GM12875 (cell line): ENCODE data around the gene ARL14EPL.
A peak's percentile ranks its signal among the peaks of the same experiment; 100 is the strongest.

Source experiments
- H3K4me3 ChIP-seq: one replicate; pipeline ENCODE4 v1.5.1; 2011; ENCODE audit warnings: low read depth, low read length, control low read depth
- CTCF ChIP-seq: IDR thresholded peaks from 2 replicates; pipeline ENCODE4 v1.5.1; 2011; ENCODE audit warnings: low read depth, mild to moderate bottlenecking, control low read depth, inconsistent platforms, low read length, moderate library complexity, borderline replicate concordance; ENCODE audit not compliant: insufficient read depth

Gene ARL14EPL

DNA sequence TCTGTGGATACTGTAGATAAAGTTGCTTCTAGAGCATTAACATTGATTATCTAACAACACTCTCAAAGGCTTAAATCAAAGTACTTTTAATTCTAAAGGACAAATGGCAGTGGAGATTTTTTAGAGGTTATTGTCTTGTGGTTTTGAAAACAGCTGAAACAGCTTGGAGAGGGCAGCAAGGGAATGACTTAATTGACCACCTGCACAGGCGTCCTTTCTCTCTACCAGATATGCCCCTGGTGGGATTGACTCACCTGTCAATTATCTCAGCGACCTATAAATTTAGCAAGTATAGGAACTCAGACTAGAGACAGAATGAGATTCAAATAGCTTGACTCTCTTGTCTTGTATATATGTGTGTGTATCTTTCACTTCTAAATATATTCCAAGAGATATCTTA is 13.5 kb downstream of the ARL14EPL start:
- TF ChIP-seq CTCF, result no peak
- H3K4me3 ChIP-seq, result no peak overlapping the region

DNA sequence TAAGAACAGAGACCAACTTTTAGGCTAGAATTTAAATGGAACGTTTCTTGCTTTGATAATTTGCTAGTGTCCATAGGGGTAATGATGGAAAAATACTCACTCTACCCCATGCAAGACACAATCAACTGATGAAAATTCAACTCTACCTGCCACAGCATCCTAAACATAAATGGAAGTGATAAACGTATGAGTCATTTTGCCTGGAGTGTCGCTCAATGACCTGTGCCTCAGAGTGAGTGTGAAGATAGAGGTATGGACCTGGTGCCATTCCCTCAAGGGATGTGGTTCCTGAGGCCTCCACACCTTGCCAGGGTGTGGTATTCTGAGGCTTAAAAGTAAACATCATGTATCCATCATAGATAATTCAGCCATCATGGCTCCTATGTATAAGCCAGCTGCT is 14.0 kb downstream of the ARL14EPL start:
- TF ChIP-seq CTCF, result no peak
- no peak overlapping the region for H3K4me3 ChIP-seq

- no peak overlapping the region for H3K4me3 ChIP-seq
- TF ChIP-seq CTCF, result no peak
These were observed 14.6 kb downstream of the ARL14EPL start for GRCh38 chr5:116046823-116047222.

- no peak for TF ChIP-seq CTCF
- no peak overlapping the region for H3K4me3 ChIP-seq
These were observed 26.2 kb downstream of the ARL14EPL start for GRCh38 chr5:116058346-116058936.

DNA sequence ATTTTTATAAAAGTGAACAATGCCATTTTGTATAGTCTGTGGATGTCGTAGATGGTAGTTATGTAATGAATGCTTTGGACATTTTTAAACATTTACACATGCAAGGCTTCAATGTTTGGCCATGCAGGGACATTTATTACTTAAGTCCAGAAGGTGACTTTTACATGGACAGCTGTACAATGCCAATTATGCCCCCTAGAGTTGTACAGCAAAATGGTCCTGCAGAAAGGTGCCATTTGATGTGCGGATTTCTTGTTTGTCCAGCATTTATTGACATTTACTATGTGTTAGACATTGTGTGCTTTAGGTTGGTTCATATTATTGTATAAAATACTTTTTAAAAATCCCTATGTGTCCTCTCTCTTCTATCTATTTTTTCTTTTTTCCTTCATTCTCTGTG is 30.1 kb downstream of the ARL14EPL start:
- no peak for TF ChIP-seq CTCF
- H3K4me3 ChIP-seq, result no peak overlapping the region

GRCh38 chr5:116063950-116064349 is 31.7 kb downstream of the ARL14EPL start:
- no peak overlapping the region for H3K4me3 ChIP-seq
- no peak for TF ChIP-seq CTCF

DNA sequence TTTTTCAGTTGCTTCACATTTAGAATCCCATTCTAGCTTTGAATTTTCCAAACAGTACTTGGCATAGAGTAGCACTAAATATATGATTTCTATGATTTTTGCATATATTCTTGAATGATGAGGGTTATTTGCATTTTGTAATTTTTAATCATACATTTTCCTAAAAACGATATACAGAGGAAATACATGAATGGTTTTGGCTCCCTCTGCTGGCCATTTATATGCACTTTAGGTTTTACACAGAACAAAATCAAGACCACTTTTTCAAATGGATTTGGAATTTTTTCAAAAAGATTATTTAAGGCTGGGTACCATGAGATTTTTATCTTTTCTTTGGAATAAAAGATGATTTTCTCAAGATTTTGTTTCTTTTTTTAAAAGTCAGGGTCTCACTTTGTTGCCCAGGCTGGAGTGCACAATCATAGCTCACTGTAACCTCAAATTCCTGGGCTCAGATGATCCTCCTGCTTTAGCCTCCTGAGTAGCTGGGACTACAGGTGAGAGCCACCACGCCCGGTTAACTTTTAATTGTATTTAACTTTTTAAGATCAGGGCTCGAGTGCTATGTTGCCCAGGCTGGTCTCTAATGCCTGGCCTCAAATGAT is 35.9 kb downstream of the ARL14EPL start:
- TF ChIP-seq CTCF, result 0 out of 2 replicates have a peak, but pooled peaks have one; percentile 18

More for the DNA sequence above, 35.9 kb downstream of the ARL14EPL start:
- H3K4me3 ChIP-seq, result no peak overlapping the region
